WTC11 (cell line): ENCODE measurements around the gene TMEM145. TPM values are rescaled to one million over a fixed set of nuclear protein-coding genes. Genes with fewer than 3 reads are reported as not detected.

Source experiments
- ATAC-seq: fragments of 200-7000 bp; cut with Tn5 transposase; 2 replicates; pipeline ENCODE4 v1.10.0; 2021; ENCODE audit warnings: mild to moderate bottlenecking, moderate library complexity
- CTCF ChIA-PET: fragments of 300-600 bp; sonication (Branson Sonifier 250); formaldehyde crosslinking; loops from one replicate; lab custom pipeline; 2021; ENCODE audit warnings: antibody characterized with exemption; lab: Charles Lee
- POLR2A ChIA-PET: fragments of 350-600 bp; sonication (Branson Sonifier 250); formaldehyde crosslinking; loops from one replicate; lab custom pipeline; 2021; ENCODE audit warnings: antibody characterized with exemption; lab: Charles Lee
- DNase-seq: peaks from one replicate; pipeline ENCODE4 v3.0.0; 2021; ENCODE audit warnings: low spot score
- H3K27ac Mint-ChIP-seq: 2 replicates; pipeline ENCODE4 v1.8.0; 2021; ENCODE audit warnings: mixed read lengths
- H3K27me3 Mint-ChIP-seq: 2 replicates; pipeline ENCODE4 v1.8.0; 2021; ENCODE audit warnings: low read depth, mild to moderate bottlenecking, moderate library complexity, mixed read lengths
- H3K36me3 Mint-ChIP-seq: 2 replicates; pipeline ENCODE4 v1.8.0; 2021; ENCODE audit warnings: mixed read lengths
- H3K4me1 Mint-ChIP-seq: 2 replicates; pipeline ENCODE4 v1.8.0; 2022; ENCODE audit warnings: mixed read lengths
- H3K4me3 Mint-ChIP-seq: 2 replicates; pipeline ENCODE4 v1.8.0; 2021; ENCODE audit warnings: mild to moderate bottlenecking, moderate library complexity, mixed read lengths
- H3K9me3 Mint-ChIP-seq: 2 replicates; pipeline ENCODE4 v1.8.0; 2021; ENCODE audit warnings: mixed read lengths
- EMX1 ChIP-seq: fragments of 250-450 bp; sonication (Bioruptor Pico); IDR thresholded peaks from 2 replicates; pipeline ENCODE4 v1.8.0; 2021; ENCODE audit warnings: mild to moderate bottlenecking
- FOXJ3 ChIP-seq: sonication (generic); formaldehyde crosslinking; IDR thresholded peaks from 2 replicates; pipeline ENCODE4 v1.9.0; 2021; ENCODE audit warnings: missing genetic modification reagents, mild to moderate bottlenecking, borderline replicate concordance
- FOXP4 ChIP-seq: sonication (generic); formaldehyde crosslinking; IDR thresholded peaks from 2 replicates; pipeline ENCODE4 v1.8.0; 2022; ENCODE audit warnings: mild to moderate bottlenecking, missing genetic modification reagents
- GABPB1 ChIP-seq: sonication (generic); formaldehyde crosslinking; IDR thresholded peaks from 2 replicates; pipeline ENCODE4 v1.8.1; 2023; ENCODE audit warnings: mild to moderate bottlenecking, missing genetic modification reagents
- GRHL2 ChIP-seq: fragments of 250-450 bp; sonication (Bioruptor Pico); IDR thresholded peaks from 2 replicates; pipeline ENCODE4 v1.8.0; 2022; ENCODE audit warnings: mild to moderate bottlenecking, moderate library complexity; ENCODE audit not compliant: insufficient replicate concordance, severe bottlenecking
- GTF2I ChIP-seq: fragments of 250-450 bp; sonication (Bioruptor Pico); conservative IDR thresholded peaks from 2 replicates; pipeline ENCODE4 v1.4.0; 2021; ENCODE audit warnings: mild to moderate bottlenecking
- IRF2 ChIP-seq: sonication (generic); formaldehyde crosslinking; IDR thresholded peaks from 2 replicates; pipeline ENCODE4 v1.8.0; 2022; ENCODE audit warnings: low read depth, missing genetic modification reagents, borderline replicate concordance
- JAZF1 ChIP-seq: fragments of 250-450 bp; sonication (Bioruptor Pico); IDR thresholded peaks from 2 replicates; pipeline ENCODE4 v1.9.0; 2021; ENCODE audit warnings: moderate library complexity, mild to moderate bottlenecking, inconsistent platforms
- NFYB ChIP-seq: sonication (generic); formaldehyde crosslinking; conservative IDR thresholded peaks from 2 replicates; pipeline ENCODE4 v1.8.0; 2022; ENCODE audit warnings: low read depth, missing genetic modification reagents
- OVOL2 ChIP-seq: fragments of 250-450 bp; sonication (Bioruptor Pico); IDR thresholded peaks from 2 replicates; pipeline ENCODE4 v1.9.0; 2021; ENCODE audit warnings: mild to moderate bottlenecking, borderline replicate concordance
- RORB ChIP-seq: fragments of 250-450 bp; sonication (Bioruptor Pico); IDR thresholded peaks from 2 replicates; pipeline ENCODE4 v1.9.0; 2021; ENCODE audit warnings: mild to moderate bottlenecking
- SMAD3 ChIP-seq: sonication (generic); formaldehyde crosslinking; IDR thresholded peaks from 2 replicates; pipeline ENCODE4 v1.8.0; 2022; ENCODE audit warnings: missing genetic modification reagents, mild to moderate bottlenecking, borderline replicate concordance
- SMAD4 ChIP-seq: sonication (generic); formaldehyde crosslinking; IDR thresholded peaks from 2 replicates; pipeline ENCODE4 v1.8.0; 2022; ENCODE audit warnings: mild to moderate bottlenecking, missing genetic modification reagents
- ZNF138 ChIP-seq: sonication (generic); formaldehyde crosslinking; conservative IDR thresholded peaks from 2 replicates; pipeline ENCODE4 v1.8.1; 2022; ENCODE audit warnings: mild to moderate bottlenecking, moderate library complexity, missing genetic modification reagents
- ZNF281 ChIP-seq: sonication (generic); formaldehyde crosslinking; IDR thresholded peaks from 2 replicates; pipeline ENCODE4 v1.8.0; 2023; ENCODE audit warnings: mild to moderate bottlenecking, missing genetic modification reagents
- ZNF423 ChIP-seq: fragments of 250-450 bp; sonication (Bioruptor Pico); IDR thresholded peaks from 2 replicates; pipeline ENCODE4 v2.1.2; 2022; ENCODE audit warnings: mild to moderate bottlenecking, moderate library complexity
- ZNF512 ChIP-seq: sonication (generic); formaldehyde crosslinking; IDR thresholded peaks from 2 replicates; pipeline ENCODE4 v1.8.1; 2022; ENCODE audit warnings: missing genetic modification reagents, borderline replicate concordance
- ZSCAN18 ChIP-seq: fragments of 250-450 bp; sonication (Bioruptor Pico); IDR thresholded peaks from 2 replicates; pipeline ENCODE4 v2.1.2; 2022; ENCODE audit warnings: mild to moderate bottlenecking, moderate library complexity
- total RNA-seq: library from RNA; stranded (reverse); gene quantifications from 3 replicates; pipeline ENCODE4 v1.2.3, GENCODE V29; 2021

Gene TMEM145
- total RNA-seq, 1 experiment from 2014 or later: 6.9 TPM

GRCh38 chr19:42284066-42284501 lies 29.0 kb upstream of the TMEM145 start:
- TF ChIP-seq SMAD3 (CRISPR knock-in tag) (no peak), ZNF512 (no peak), ZNF423 (CRISPR knock-in tag) (peak; percentile 37; the same call in 1 of the 2 replicates), IRF2 (CRISPR knock-in tag) (no peak), EMX1 (CRISPR knock-in tag) (no peak), RORB (CRISPR knock-in tag) (no peak), NFYB (CRISPR knock-in tag) (no peak), JAZF1 (CRISPR knock-in tag) (no peak), GTF2I (no peak), FOXJ3 (CRISPR knock-in tag) (no peak), ZNF138 (no peak), FOXP4 (CRISPR knock-in tag) (0 out of 2 replicates have a peak, but pooled peaks have one; percentile 37)
- Mint-ChIP-seq H3K36me3 (peaks cover 4% of the 10 kb centered on the region; the same call in 1 of the 2 replicates), H3K27me3 (no peaks in the 10 kb centered on the region), H3K4me3 (no peak overlapping the region), H3K27ac (no peak overlapping the region), H3K9me3 (no peaks in the 10 kb centered on the region), H3K4me1 (peaks cover 33% of the 10 kb centered on the region)
- DNase-seq (peak; percentile 62), ATAC-seq (no peak; the same call in 1 of the 2 replicates)
- CTCF ChIA-PET: interaction anchor here (0.6 to 1.4 kb wide), 5 partner anchors 11 to 41 kb away, joined by 3 to 7 read pairs (median 4); partner anchors contain the start of gene GSK3A
- POLR2A ChIA-PET: interaction anchor here (1.0 kb wide), 1 partner anchor 41 kb away, joined by 3 read pairs; no protein-coding TSS in a partner anchor

GRCh38 chr19:42284591-42285341 lies 28.3 kb upstream of the TMEM145 start:
- Mint-ChIP-seq H3K36me3 (peaks cover 7% of the 10 kb centered on the region; the same call in 1 of the 2 replicates), H3K27me3 (no peaks in the 10 kb centered on the region), H3K4me1 (peaks cover 26% of the 10 kb centered on the region)
- no peak for DNase-seq
- ChIA-PET POLR2A (interaction anchor here (1.0 kb wide), 1 partner anchor 42 kb away, joined by 3 read pairs; no protein-coding TSS in a partner anchor), CTCF (interaction anchor here (0.6 to 1.4 kb wide), 8 partner anchors 9 to 149 kb away, joined by 3 to 7 read pairs (median 4); partner anchors contain the start of gene GSK3A)
- no peak; the same call in 1 of the 2 replicates for ATAC-seq
- TF ChIP-seq FOXP4 (CRISPR knock-in tag): no peak
- no peak for TF ChIP-seq ZSCAN18 (CRISPR knock-in tag)
- TF ChIP-seq SMAD4 (CRISPR knock-in tag): no peak
- no peak for TF ChIP-seq OVOL2
- no peak for TF ChIP-seq GABPB1 (CRISPR knock-in tag)
- no peak for TF ChIP-seq GRHL2
- no peak for TF ChIP-seq ZNF281 (CRISPR knock-in tag)
- TF ChIP-seq, all 79 proteins: peak for 0
- H3K27ac Mint-ChIP-seq: peak overlapping the region; percentile 88
- peak overlapping the region; percentile 89 for H3K4me3 Mint-ChIP-seq
- H3K9me3 Mint-ChIP-seq: no peaks in the 10 kb centered on the region
